Measurements from ENCODE around the gene KRTAP21-2.
"Not testable (repeated sequence)": the region's sequence is repeated elsewhere in the genome, so short reads cannot be mapped to it uniquely, and the experiment has no call there.

Gene KRTAP21-2

GRCh38 chr21:30747159-30747558 is at the start of gene KRTAP21-2:
Gene KRTAP21-2 (minus strand): TSS chr21:30747259. CDS start chr21:30747202, 57 bp downstream.
- DNase-seq: no peak

- DNase-seq: no peak
Measured at GRCh38 chr21:30793581-30794314, 46.7 kb upstream of the KRTAP21-2 start.

- DNase-seq: no peak
Measured at GRCh38 chr21:30779249-30779648, 32.2 kb upstream of the KRTAP21-2 start.

- no peak for DNase-seq
Measured at GRCh38 chr21:30769724-30770431, 22.8 kb upstream of the KRTAP21-2 start.

- no peak for DNase-seq
Measured at GRCh38 chr21:30760776-30761175, 13.7 kb upstream of the KRTAP21-2 start.

GRCh38 chr21:30758306-30758705 is 11.2 kb upstream of the KRTAP21-2 start:
- DNase-seq: no peak

- not testable (repeated sequence) for DNase-seq
Measured at GRCh38 chr21:30755328-30755727, 8.3 kb upstream of the KRTAP21-2 start, which contains the start of gene KRTAP21-1. Gene KRTAP21-1 (minus strand): TSS chr21:30755428. CDS start chr21:30755378, 50 bp downstream.

- no peak for DNase-seq
Measured at GRCh38 chr21:30740462-30740861, 6.6 kb downstream of the KRTAP21-2 start.

- DNase-seq: no peak
Measured at GRCh38 chr21:30733026-30733425, 14.0 kb downstream of the KRTAP21-2 start.

- no peak for DNase-seq
Measured at GRCh38 chr21:30726726-30727125, 20.3 kb downstream of the KRTAP21-2 start.

GRCh38 chr21:30719401-30719800 is 27.7 kb downstream of the KRTAP21-2 start:
- no peak for DNase-seq

- DNase-seq: no peak
Measured at GRCh38 chr21:30718239-30718909, 28.7 kb downstream of the KRTAP21-2 start, which contains the start of gene KRTAP21-3. Gene KRTAP21-3 (minus strand): TSS chr21:30718777. CDS start chr21:30718759, 18 bp downstream.

- DNase-seq: no peak
Measured at GRCh38 chr21:30717105-30717504, 30.0 kb downstream of the KRTAP21-2 start.

GRCh38 chr21:30714946-30715345 is 32.1 kb downstream of the KRTAP21-2 start:
- DNase-seq: no peak

- DNase-seq: no peak
Measured at GRCh38 chr21:30714456-30714855, 32.6 kb downstream of the KRTAP21-2 start.

- no peak for DNase-seq
Measured at GRCh38 chr21:30713766-30714165, 33.3 kb downstream of the KRTAP21-2 start.

- no peak for DNase-seq
Measured at GRCh38 chr21:30710499-30710898, 36.6 kb downstream of the KRTAP21-2 start.

GRCh38 chr21:30707409-30707808 is 39.6 kb downstream of the KRTAP21-2 start:
- DNase-seq: no peak
